Liver (tissue), 3 donors: ENCODE data around the gene SCGB3A2.

Experiments used
- CTCF ChIP-seq: fragments of 150-350 bp; IDR thresholded peaks from 2 replicates; pipeline ENCODE4 v1.5.1; 2017; ENCODE audit warnings: improper control_type of control experiment, low read depth, low read length; ENCODE audit not compliant: missing input control
- HNF4A ChIP-seq, 2 donors: conservative IDR thresholded peaks; 2 replicates each; pipeline ENCODE4 v1.6.1; 2016; ENCODE audit warnings: antibody characterized with exemption in 2 of 2, mild to moderate bottlenecking in 2 of 2
- HNF4G ChIP-seq: IDR thresholded peaks from 2 replicates; pipeline ENCODE4 v1.6.1; 2016; ENCODE audit warnings: antibody characterized with exemption
- JUND ChIP-seq, 2 donors: IDR thresholded peaks; 2 replicates each; pipeline ENCODE4 v1.6.1; 2016; ENCODE audit warnings: antibody characterized with exemption in 2 of 2
- REST ChIP-seq: IDR thresholded peaks from 2 replicates; pipeline ENCODE4 v1.6.1; 2016; ENCODE audit warnings: antibody characterized with exemption, mild to moderate bottlenecking
- SP1 ChIP-seq: IDR thresholded peaks from 2 replicates; pipeline ENCODE4 v1.6.1; 2018; ENCODE audit warnings: antibody characterized with exemption, mild to moderate bottlenecking
- donor health status: healthy.
- donor health status: healthy.

GRCh38 chr5:147895864-147896263 lies 17.4 kb downstream of the SCGB3A2 start:
- TF ChIP-seq REST (no peak), SP1 (no peak), JUND (IDR thresholded peaks at IDR 0.05) (no peak), CTCF (no peak), HNF4A (conservative IDR thresholded peaks at IDR 0.05) (no peak), HNF4G (no peak)
